T-cell (primary cell): ENCODE measurements around the gene CDH4. TPM values are rescaled to one million over a fixed set of nuclear protein-coding genes. Genes with fewer than 3 reads are reported as not detected.
"Not testable (repeated sequence)": the region's sequence is repeated elsewhere in the genome, so short reads cannot be mapped to it uniquely, and the experiment has no call there.

Experiments
- ATAC-seq, 4 experiments: fragments of 200-7000 bp in 3 of 4; fragments of 150-1000 bp in 1 of 4; cut with Tn5 transposase; replicated peaks in 1 of 4; 1 replicate in 3 of 4; 2 replicates in 1 of 4; pipeline ENCODE4 v1.10.0; 2021; ENCODE audit warnings: moderate library complexity in 3 of 4, mild to moderate bottlenecking in 2 of 4, moderate number of reproducible peaks in 1 of 4
- CTCF ChIA-PET, 2 donors: fragments of 300-600 bp; sonication (Branson Sonifier 250); formaldehyde crosslinking; loops; one replicate each; lab custom pipeline; 2022; ENCODE audit warnings: antibody characterized with exemption in 2 of 2; lab: Charles Lee
- POLR2A ChIA-PET, 2 donors: fragments of 300-600 bp; sonication (Branson Sonifier 250); formaldehyde crosslinking; loops; one replicate each; lab custom pipeline; 2022; ENCODE audit warnings: antibody characterized with exemption in 2 of 2; lab: Charles Lee
- DNase-seq, 35 experiments: peaks; one replicate each; pipeline versions ENCODE4 v3.0.0 to v3.0.0-alpha.2; 2013 to 2023
- H3K27ac ChIP-seq: one replicate; pipeline ENCODE4 v1.5.1; 2013; ENCODE audit warnings: low read length
- H3K27me3 ChIP-seq, 2 experiments: replicated peaks in 1 of 2; 1 replicate in 1 of 2; 2 replicates in 1 of 2; pipeline versions ENCODE4 v1.6.1 to v1.7.0; 2013; ENCODE audit warnings: low read length in 1 of 2, mixed read lengths in 1 of 2; ENCODE audit not compliant: control insufficient read depth in 2 of 2, insufficient read depth in 2 of 2; ENCODE audit errors: extremely low read depth in 1 of 2
- H3K36me3 ChIP-seq, 2 donors: 1 replicate in 1 of 2; 2 replicates in 1 of 2; pipeline versions ENCODE4 v1.6.1 to v1.7.0; 2013; ENCODE audit warnings: low read length in 1 of 2; ENCODE audit not compliant: control insufficient read depth in 2 of 2, insufficient read depth in 1 of 2; ENCODE audit errors: extremely low read depth in 1 of 2
- H3K4me1 ChIP-seq, 2 experiments: 1 replicate in 1 of 2; 2 replicates in 1 of 2; pipeline versions ENCODE4 v1.6.1 to v1.7.0; 2013; ENCODE audit warnings: low read length in 2 of 2, mixed read lengths in 1 of 2; ENCODE audit not compliant: insufficient read depth in 2 of 2, control insufficient read depth in 1 of 2; ENCODE audit errors: extremely low read depth in 1 of 2
- H3K4me3 ChIP-seq, 2 donors: 1 replicate in 1 of 2; 2 replicates in 1 of 2; pipeline versions ENCODE4 v1.5.1 to v1.7.0; 2013; ENCODE audit warnings: mild to moderate bottlenecking in 2 of 2, low read length in 1 of 2, moderate library complexity in 1 of 2; ENCODE audit not compliant: control insufficient read depth in 1 of 2; ENCODE audit errors: extremely low read depth in 1 of 2
- H3K9me3 ChIP-seq: 2 replicates; pipeline ENCODE4 v1.7.0; 2013
- H3K27ac Mint-ChIP-seq, 2 donors: one replicate each; pipeline ENCODE4 v1.8.0; 2020 to 2021; ENCODE audit warnings: mild to moderate bottlenecking in 2 of 2, mixed read lengths in 2 of 2
- H3K27me3 Mint-ChIP-seq, 2 donors: one replicate each; pipeline ENCODE4 v1.8.0; 2021 to 2022; ENCODE audit warnings: mixed read lengths in 2 of 2
- H3K36me3 Mint-ChIP-seq: one replicate; pipeline ENCODE4 v1.8.0; 2021; ENCODE audit warnings: mixed read lengths
- H3K4me1 Mint-ChIP-seq, 3 donors: one replicate each; pipeline ENCODE4 v1.8.0; 2020 to 2022; ENCODE audit warnings: mixed read lengths in 3 of 3, mild to moderate bottlenecking in 1 of 3
- H3K4me3 Mint-ChIP-seq, 3 donors: one replicate each; pipeline ENCODE4 v1.8.0; 2020 to 2022; ENCODE audit warnings: mild to moderate bottlenecking in 3 of 3, mixed read lengths in 3 of 3, moderate library complexity in 3 of 3
- H3K9me3 Mint-ChIP-seq, 3 donors: one replicate each; pipeline ENCODE4 v1.8.0; 2020 to 2022; ENCODE audit warnings: mixed read lengths in 3 of 3
- WGBS: methylation state at CpG from one replicate; pipeline ENCODE4 v1.1.5; 2013; ENCODE audit warnings: missing lambda C conversion rate; ENCODE audit not compliant: insufficient coverage; 5-methylcytosine and 5-hydroxymethylcytosine counted together
- total RNA-seq, 35 experiments: library from RNA in 6 of 35; stranded (reverse) in 6 of 35; fragments of 120-200 nt in 1 of 35; gene quantifications; one replicate each; pipeline versions ENCODE4 v1.2.1 to v1.2.4 and lab custom pipeline; 2013 to 2026

The CDH4 gene
- total RNA-seq, 5 donors from 2014 or later (not counting 1 experiment from before 2014, with no cell fraction given), result 0.06 to 0.64 (median 0.14) TPM

- ChIA-PET POLR2A (no interaction called here), CTCF (no interaction called here)
- peaks cover 0 to 4% of the 10 kb centered on the region in 2 donors for H3K27me3 Mint-ChIP-seq
- no peaks in the 10 kb centered on the region for H3K36me3 ChIP-seq
- 91% methylated on average over 16 of the region's 17 CpGs for WGBS
- H3K4me1 ChIP-seq, result no peaks in the 10 kb centered on the region
- no peaks in the 10 kb centered on the region for H3K36me3 Mint-ChIP-seq
- DNase-seq (peak in 1 of 35 experiments; percentile 2), ATAC-seq (no peak)
- H3K27ac Mint-ChIP-seq, result no peak overlapping the region
- H3K9me3 ChIP-seq, result no peaks in the 10 kb centered on the region
- no peak overlapping the region for H3K4me3 Mint-ChIP-seq
- peaks cover 0 to 9% of the 10 kb centered on the region in 2 experiments for H3K27me3 ChIP-seq
- H3K4me3 ChIP-seq, result no peak overlapping the region
- H3K27ac ChIP-seq, result no peak overlapping the region
- H3K4me1 Mint-ChIP-seq, result no peaks in the 10 kb centered on the region
- no peaks in the 10 kb centered on the region for H3K9me3 Mint-ChIP-seq
These were observed 688.4 kb downstream of the CDH4 start for GRCh38 chr20:61940491-61940890.

GRCh38 chr20:61940976-61941720 lies 689.1 kb downstream of the CDH4 start:
- 78% methylated on average over 14 of the region's 16 CpGs for WGBS
- CTCF ChIA-PET, result no interaction called here

GRCh38 chr20:61941721-61942405 lies 689.8 kb downstream of the CDH4 start:
- 84% methylated on average over 16 of the region's 16 CpGs for WGBS
- ChIA-PET POLR2A (no interaction called here), CTCF (no interaction called here)
- H3K4me3 Mint-ChIP-seq, result no peak overlapping the region
- H3K36me3 Mint-ChIP-seq, result no peaks in the 10 kb centered on the region
- no peak overlapping the region for H3K27ac Mint-ChIP-seq
- H3K27me3 ChIP-seq, result peaks cover 0 to 3% of the 10 kb centered on the region in 2 experiments
- H3K27ac ChIP-seq, result no peak overlapping the region
- H3K4me1 ChIP-seq, result no peaks in the 10 kb centered on the region
- no peaks in the 10 kb centered on the region for H3K9me3 ChIP-seq
- H3K27me3 Mint-ChIP-seq, result no peaks in the 10 kb centered on the region
- DNase-seq, result peak in 1 of 35 experiments; percentile 2
- ATAC-seq, result no peak
- no peaks in the 10 kb centered on the region for H3K9me3 Mint-ChIP-seq
- no peaks in the 10 kb centered on the region for H3K4me1 Mint-ChIP-seq
- no peaks in the 10 kb centered on the region for H3K36me3 ChIP-seq
- no peak overlapping the region for H3K4me3 ChIP-seq

More at GRCh38 chr20:61940976-61941720, 689.1 kb downstream of the CDH4 start:
- no peak for ATAC-seq
- POLR2A ChIA-PET, result no interaction called here
- Mint-ChIP-seq H3K36me3 (no peaks in the 10 kb centered on the region), H3K27ac (no peak overlapping the region), H3K9me3 (no peaks in the 10 kb centered on the region), H3K4me3 (no peak overlapping the region), H3K4me1 (no peaks in the 10 kb centered on the region), H3K27me3 (peaks cover 0 to 4% of the 10 kb centered on the region in 2 donors)
- H3K27ac ChIP-seq, result no peak overlapping the region
- no peaks in the 10 kb centered on the region for H3K36me3 ChIP-seq
- H3K4me1 ChIP-seq, result no peaks in the 10 kb centered on the region
- peaks cover 0 to 9% of the 10 kb centered on the region in 2 experiments for H3K27me3 ChIP-seq
- H3K9me3 ChIP-seq, result no peaks in the 10 kb centered on the region
- peak in 1 of 35 experiments; percentile 17 for DNase-seq
- H3K4me3 ChIP-seq, result no peak overlapping the region

- Histone ChIP-seq H3K4me3 (no peak overlapping the region), H3K4me1 (no peaks in the 10 kb centered on the region), H3K27ac (no peak overlapping the region), H3K27me3 (peaks cover 0 to 3% of the 10 kb centered on the region in 2 experiments), H3K36me3 (no peaks in the 10 kb centered on the region), H3K9me3 (no peaks in the 10 kb centered on the region)
- 84% methylated on average over 4 of the region's 9 CpGs for WGBS
- Mint-ChIP-seq H3K4me1 (no peaks in the 10 kb centered on the region), H3K4me3 (no peak overlapping the region), H3K9me3 (no peaks in the 10 kb centered on the region), H3K27me3 (no peaks in the 10 kb centered on the region), H3K36me3 (no peaks in the 10 kb centered on the region), H3K27ac (no peak overlapping the region)
- CTCF ChIA-PET, result no interaction called here
- POLR2A ChIA-PET, result no interaction called here
- ATAC-seq, result no peak
- DNase-seq, result peak in 1 of 35 experiments; percentile 23
These were observed 690.5 kb downstream of the CDH4 start for GRCh38 chr20:61942526-61942925.

- POLR2A ChIA-PET, H3K27me3 Mint-ChIP-seq, H3K4me3 ChIP-seq, H3K9me3 ChIP-seq, CTCF ChIA-PET, DNase-seq, H3K4me1 ChIP-seq, H3K4me1 Mint-ChIP-seq, H3K27me3 ChIP-seq, H3K27ac Mint-ChIP-seq, H3K9me3 Mint-ChIP-seq, H3K27ac ChIP-seq, H3K36me3 Mint-ChIP-seq, H3K36me3 ChIP-seq, ATAC-seq, H3K4me3 Mint-ChIP-seq: not testable (repeated sequence)
- no CpG with 5 or more reads among the region's 34 CpGs for WGBS
These were observed 692.9 kb downstream of the CDH4 start for GRCh38 chr20:61944967-61945366.

GRCh38 chr20:61945495-61945894 lies 693.4 kb downstream of the CDH4 start:
- H3K4me1 ChIP-seq, ATAC-seq, H3K9me3 ChIP-seq, H3K27me3 ChIP-seq, H3K27me3 Mint-ChIP-seq, H3K4me3 Mint-ChIP-seq, H3K36me3 Mint-ChIP-seq, CTCF ChIA-PET, H3K27ac ChIP-seq, H3K4me3 ChIP-seq, H3K4me1 Mint-ChIP-seq, POLR2A ChIA-PET, H3K36me3 ChIP-seq, H3K27ac Mint-ChIP-seq, H3K9me3 Mint-ChIP-seq: not testable (repeated sequence)
- peak in 1 of 35 experiments; percentile 4 for DNase-seq
- WGBS, result 92% methylated on average over 4 of the region's 29 CpGs
